ENCODE results near the gene EXOC2. TPM values are rescaled to one million over a fixed set of nuclear protein-coding genes. Genes with fewer than 3 reads are reported as not detected.
A peak's percentile ranks its signal among the peaks of the same experiment; 100 is the strongest.

The EXOC2 gene
- total and polyA plus RNA-seq, 10 donors: 7.0 to 32.8 (median 25.3) TPM

DNA sequence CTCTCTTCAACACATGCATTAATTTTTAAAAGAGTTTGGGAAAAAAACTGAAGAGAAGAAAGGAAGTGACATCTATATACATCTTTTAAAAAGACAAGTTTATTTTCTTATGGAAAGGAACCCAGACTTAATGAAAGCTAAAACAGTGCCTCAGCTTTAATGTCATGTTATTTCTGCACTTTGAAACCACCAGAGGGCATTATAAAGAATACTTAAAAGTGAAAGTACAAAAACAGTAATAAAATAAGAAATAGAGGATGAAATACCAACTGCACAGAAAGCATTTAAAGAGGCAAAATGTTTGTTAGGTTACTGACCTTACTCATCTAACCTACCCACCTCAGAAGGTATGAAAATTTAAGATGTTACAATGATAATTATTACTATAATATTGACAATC, 134.8 kb downstream of the EXOC2 start:
- peaks cover 0 to 5% (median 0%) of the 10 kb centered on the region in 6 donors for H3K4me1 ChIP-seq

DNA sequence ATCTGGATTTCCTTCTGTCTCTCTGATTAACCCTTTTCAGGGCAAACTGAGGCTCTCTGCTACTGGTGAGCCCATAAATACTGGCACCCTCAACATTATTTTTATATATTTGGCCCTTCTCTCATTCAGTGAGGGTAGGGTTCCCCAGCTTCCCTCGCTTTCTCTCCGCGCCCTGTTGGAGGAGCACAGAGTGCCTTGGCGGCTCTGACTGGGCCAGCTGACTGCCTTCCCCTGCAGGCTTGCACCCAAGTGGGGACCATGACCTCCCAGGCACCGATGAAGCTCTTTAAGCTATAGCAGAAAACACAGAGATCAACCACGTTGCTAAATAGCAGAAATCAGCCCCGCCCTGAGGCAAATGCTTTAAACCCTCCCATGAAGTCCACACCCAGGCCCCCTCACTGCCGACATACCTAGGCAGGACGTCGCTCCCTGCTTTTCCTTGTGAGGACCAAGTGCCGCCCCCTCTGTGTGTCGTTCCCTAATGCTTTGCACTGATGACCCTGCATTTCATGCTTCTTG, 141.0 kb downstream of the EXOC2 start:
- TF ChIP-seq, protein P1, sequence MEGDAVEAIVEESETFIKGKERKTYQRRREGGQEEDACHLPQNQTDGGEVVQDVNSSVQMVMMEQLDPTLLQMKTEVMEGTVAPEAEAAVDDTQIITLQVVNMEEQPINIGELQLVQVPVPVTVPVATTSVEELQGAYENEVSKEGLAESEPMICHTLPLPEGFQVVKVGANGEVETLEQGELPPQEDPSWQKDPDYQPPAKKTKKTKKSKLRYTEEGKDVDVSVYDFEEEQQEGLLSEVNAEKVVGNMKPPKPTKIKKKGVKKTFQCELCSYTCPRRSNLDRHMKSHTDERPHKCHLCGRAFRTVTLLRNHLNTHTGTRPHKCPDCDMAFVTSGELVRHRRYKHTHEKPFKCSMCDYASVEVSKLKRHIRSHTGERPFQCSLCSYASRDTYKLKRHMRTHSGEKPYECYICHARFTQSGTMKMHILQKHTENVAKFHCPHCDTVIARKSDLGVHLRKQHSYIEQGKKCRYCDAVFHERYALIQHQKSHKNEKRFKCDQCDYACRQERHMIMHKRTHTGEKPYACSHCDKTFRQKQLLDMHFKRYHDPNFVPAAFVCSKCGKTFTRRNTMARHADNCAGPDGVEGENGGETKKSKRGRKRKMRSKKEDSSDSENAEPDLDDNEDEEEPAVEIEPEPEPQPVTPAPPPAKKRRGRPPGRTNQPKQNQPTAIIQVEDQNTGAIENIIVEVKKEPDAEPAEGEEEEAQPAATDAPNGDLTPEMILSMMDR (IDR thresholded peaks at IDR 0.05 in 8 of 11, conservative IDR thresholded peaks at IDR 0.05 in 3 of 11): no peak
- TF ChIP-seq POLR2AphosphoS5 (IDR thresholded peaks at IDR 0.05): no peak
- no peak for TF ChIP-seq POLR2A (IDR thresholded peaks at IDR 0.05)
- WGBS, 5 donors: 93 to 95% (median 95%) methylated on average over 12 of the region's 12 CpGs
- Histone ChIP-seq H3K4me1 (peaks cover 0 to 12% (median 0%) of the 10 kb centered on the region in 6 donors), H3K9me3 (no peaks in the 10 kb centered on the region), H3K27me3 (replicated peaks in 1 of 7) (no peaks in the 10 kb centered on the region), H3K36me3 (peaks cover 0 to 92% (median 45%) of the 10 kb centered on the region in 6 donors), H3K4me3 (no peak overlapping the region), H3K27ac (no peak overlapping the region)
- intact Hi-C loops (cut with DNase I; ENCODE audit: low total_unique reads): no loop called here
- no peak for DNase-seq

More for the DNA sequence above, 134.8 kb downstream of the EXOC2 start:
- DNase-seq: no peak
- Histone ChIP-seq H3K4me3 (no peak overlapping the region), H3K36me3 (peaks cover 0 to 100% (median 54%) of the 10 kb centered on the region in 6 donors), H3K27ac (no peak overlapping the region), H3K9me3 (no peaks in the 10 kb centered on the region), H3K27me3 (replicated peaks in 1 of 7) (no peaks in the 10 kb centered on the region)
- intact Hi-C loops (cut with DNase I; ENCODE audit: low total_unique reads): no loop called here
- TF ChIP-seq POLR2AphosphoS5 (IDR thresholded peaks at IDR 0.05) (no peak), POLR2A (IDR thresholded peaks at IDR 0.05) (no peak)
- TF ChIP-seq, protein P1 (IDR thresholded peaks at IDR 0.05 in 8 of 11, conservative IDR thresholded peaks at IDR 0.05 in 3 of 11): peak in 1 of 11 experiments; percentile 12

DNA sequence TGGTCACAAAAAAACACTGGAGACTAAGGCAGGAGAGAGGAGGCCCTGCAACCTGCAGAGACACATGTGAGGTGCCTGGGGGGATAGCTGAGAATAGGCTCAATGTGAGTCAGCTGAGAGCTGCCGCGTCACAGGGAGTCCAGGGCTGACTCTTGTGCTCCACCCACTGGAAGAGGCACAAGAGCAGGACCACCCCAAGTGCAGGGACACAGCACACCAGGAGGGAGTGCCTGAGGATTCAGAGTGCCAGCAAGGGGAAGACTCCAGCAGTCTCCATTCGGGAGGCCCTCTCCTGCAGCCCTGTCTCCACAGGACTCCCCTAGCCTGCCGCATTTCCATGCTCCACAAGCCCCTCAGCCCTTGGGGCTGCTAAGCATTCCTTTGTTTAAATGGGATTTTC, 141.5 kb downstream of the EXOC2 start:
- Histone ChIP-seq H3K27ac (no peak overlapping the region), H3K4me3 (no peak overlapping the region), H3K27me3 (replicated peaks in 1 of 7) (no peaks in the 10 kb centered on the region), H3K4me1 (peaks cover 0 to 12% (median 0%) of the 10 kb centered on the region in 6 donors), H3K36me3 (peaks cover 0 to 92% (median 44%) of the 10 kb centered on the region in 6 donors), H3K9me3 (no peaks in the 10 kb centered on the region)
- TF ChIP-seq POLR2AphosphoS5 (IDR thresholded peaks at IDR 0.05) (no peak), POLR2A (IDR thresholded peaks at IDR 0.05) (no peak)
- TF ChIP-seq, protein P1 (IDR thresholded peaks at IDR 0.05 in 8 of 11, conservative IDR thresholded peaks at IDR 0.05 in 3 of 11): no peak
- DNase-seq: no peak
- intact Hi-C loops (cut with DNase I; ENCODE audit: low total_unique reads): no loop called here
- 72 to 91% (median 87%) methylated on average over 4 of the region's 4 CpGs for WGBS, 5 donors

DNA sequence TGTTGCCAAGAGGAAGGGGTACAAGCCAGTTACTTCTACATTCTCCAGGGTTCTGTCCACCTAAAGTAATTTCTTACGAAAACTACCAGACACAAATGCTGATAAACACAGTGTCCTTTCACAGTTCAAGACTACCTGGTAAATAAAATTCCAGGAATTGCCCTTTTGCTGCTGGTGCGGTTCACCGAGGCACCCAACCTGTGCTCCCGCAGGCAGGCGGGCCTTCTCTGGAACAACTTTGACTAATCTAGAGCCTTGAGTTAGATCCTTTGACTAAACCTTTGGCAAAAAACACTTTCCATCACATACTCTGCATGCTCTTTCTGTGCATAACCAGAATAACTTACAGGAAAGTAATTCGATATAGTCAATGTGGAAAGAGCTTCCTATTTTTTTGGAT, 143.0 kb downstream of the EXOC2 start:
- TF ChIP-seq POLR2AphosphoS5 (IDR thresholded peaks at IDR 0.05): no peak
- TF ChIP-seq, protein P1 (IDR thresholded peaks at IDR 0.05 in 8 of 11, conservative IDR thresholded peaks at IDR 0.05 in 3 of 11): no peak
- DNase-seq: no peak
- Histone ChIP-seq H3K4me1 (peaks cover 0 to 12% (median 0%) of the 10 kb centered on the region in 6 donors), H3K36me3 (peaks cover 0 to 90% (median 35%) of the 10 kb centered on the region in 6 donors), H3K4me3 (no peak overlapping the region), H3K9me3 (no peaks in the 10 kb centered on the region), H3K27ac (no peak overlapping the region), H3K27me3 (replicated peaks in 1 of 7) (no peaks in the 10 kb centered on the region)
- intact Hi-C loops (cut with DNase I; ENCODE audit: low total_unique reads): no loop called here
- 91 to 97% (median 92%) methylated on average over 6 of the region's 6 CpGs for WGBS, 5 donors

All from spleen (tissue), 11 donors.